H1 (cell line): ENCODE measurements around the gene CCDC112. TPM values are rescaled to one million over a fixed set of nuclear protein-coding genes. Genes with fewer than 3 reads are reported as not detected.
A peak's percentile ranks its signal among the peaks of the same experiment; 100 is the strongest.

ENCODE experiments used
- CTCF ChIA-PET: fragments of 300-600 bp; sonication (Branson Sonifier 250); formaldehyde crosslinking; loops from one replicate; lab custom pipeline; 2021; ENCODE audit not compliant: partially characterized antibody; lab: Charles Lee
- POLR2A ChIA-PET: fragments of 300-600 bp; sonication (Branson Sonifier 250); formaldehyde crosslinking; loops from one replicate; lab custom pipeline; 2021; ENCODE audit warnings: inconsistent platforms; ENCODE audit not compliant: partially characterized antibody; lab: Charles Lee
- DNase-seq, 2 experiments: peaks; one replicate each; pipeline versions ENCODE4 v3.0.0 to v3.0.0-alpha.2; 2010 to 2022; ENCODE audit warnings: low spot score in 2 of 2, low read depth in 1 of 2, mixed read lengths in 1 of 2
- FAIRE-seq: peaks from 2 replicates; lab custom pipeline; 2011; peaks lifted over from hg19 to GRCh38; lab: Jason Lieb, UNC
- H2AFZ ChIP-seq: 2 replicates; pipeline ENCODE4 v1.8.1; 2012; ENCODE audit warnings: low read length, inconsistent platforms
- H2AK5ac ChIP-seq: 2 replicates; pipeline ENCODE4 v1.6.1; 2013; ENCODE audit warnings: low read depth, low read length
- H2BK120ac ChIP-seq: replicated peaks from 2 replicates; pipeline ENCODE3; 2013; ENCODE audit warnings: low read depth, low read length, inconsistent platforms
- H2BK12ac ChIP-seq: 2 replicates; pipeline ENCODE4 v1.6.1; 2013; ENCODE audit warnings: low read depth, low read length
- H2BK15ac ChIP-seq: 2 replicates; pipeline ENCODE4 v1.6.1; 2013; ENCODE audit warnings: low read length
- H2BK20ac ChIP-seq: 2 replicates; pipeline ENCODE4 v1.6.1; 2013; ENCODE audit warnings: low read length
- H2BK5ac ChIP-seq: 2 replicates; pipeline ENCODE4 v1.6.1; 2013; ENCODE audit warnings: low read depth, low read length
- H3K14ac ChIP-seq: 2 replicates; pipeline ENCODE4 v1.6.1; 2013; ENCODE audit warnings: inconsistent platforms; ENCODE audit not compliant: insufficient read length
- H3K18ac ChIP-seq: 2 replicates; pipeline ENCODE4 v1.6.1; 2013; ENCODE audit warnings: low read length; ENCODE audit errors: extremely low read depth
- H3K23ac ChIP-seq: 2 replicates; pipeline ENCODE4 v1.6.1; 2013; ENCODE audit warnings: inconsistent platforms; ENCODE audit not compliant: insufficient read length
- H3K23me2 ChIP-seq: 2 replicates; pipeline ENCODE4 v1.6.1; 2013; ENCODE audit warnings: low read depth, low read length
- H3K27ac ChIP-seq: 2 replicates; pipeline ENCODE4 v1.6.1; 2011; ENCODE audit warnings: low read depth, low read length, inconsistent platforms
- H3K27me3 ChIP-seq, 4 experiments: replicated peaks in 1 of 4; 1 replicate in 1 of 4; 2 replicates in 3 of 4; pipeline versions ENCODE4 v1.6.1 to v1.8.1; 2011 to 2013; ENCODE audit warnings: low read length in 3 of 4, mild to moderate bottlenecking in 3 of 4, inconsistent platforms in 2 of 4, mixed read lengths in 2 of 4, moderate library complexity in 1 of 4; ENCODE audit not compliant: control insufficient read depth in 3 of 4, insufficient read depth in 3 of 4; ENCODE audit errors: extremely low read depth in 1 of 4
- H3K36me3 ChIP-seq, 4 experiments: 2 replicates each; pipeline versions ENCODE4 v1.6.1 to v1.8.1; 2011 to 2013; ENCODE audit warnings: mild to moderate bottlenecking in 4 of 4, low read length in 3 of 4, moderate library complexity in 2 of 4, control low read depth in 1 of 4, inconsistent platforms in 1 of 4; ENCODE audit not compliant: insufficient read depth in 4 of 4, control insufficient read depth in 2 of 4
- H3K4ac ChIP-seq: replicated peaks from 2 replicates; pipeline ENCODE3; 2013; ENCODE audit warnings: low read length, low read depth, mixed read lengths, inconsistent platforms; ENCODE audit not compliant: insufficient read length
- H3K4me1 ChIP-seq, 4 experiments: replicated peaks in 1 of 4; 1 replicate in 1 of 4; 2 replicates in 3 of 4; pipeline versions ENCODE4 v1.6.1 to v1.8.1; 2011 to 2013; ENCODE audit warnings: low read length in 3 of 4, inconsistent platforms in 2 of 4, mixed read lengths in 1 of 4; ENCODE audit not compliant: insufficient read depth in 4 of 4, control insufficient read depth in 3 of 4
- H3K4me2 ChIP-seq, 2 experiments: 2 replicates each; pipeline versions ENCODE4 v1.6.1 to v1.8.1; 2011 to 2013; ENCODE audit warnings: low read depth in 2 of 2, low read length in 2 of 2, control low read depth in 1 of 2, inconsistent platforms in 1 of 2, mild to moderate bottlenecking in 1 of 2; ENCODE audit not compliant: insufficient read depth in 1 of 2
- H3K4me3 ChIP-seq, 4 experiments: fragments of 200-600, 300-600 bp in 1 of 4; sonication (generic), shearing (Covaris generic), sonication (Bioruptor Twin) in 1 of 4; 2 replicates each; pipeline versions ENCODE4 v1.5.1 to v1.8.1; 2011 to 2016; ENCODE audit warnings: low read length in 4 of 4, low read depth in 3 of 4, control low read depth in 2 of 4, inconsistent platforms in 2 of 4, mild to moderate bottlenecking in 2 of 4, mixed read lengths in 1 of 4, moderate library complexity in 1 of 4; ENCODE audit not compliant: insufficient read depth in 2 of 4; ENCODE audit errors: extremely low read depth in 1 of 4
- H3K56ac ChIP-seq: replicated peaks from 2 replicates; pipeline ENCODE3; 2013; ENCODE audit warnings: low read depth, mild to moderate bottlenecking, mixed read lengths, low read length, inconsistent platforms; ENCODE audit not compliant: insufficient read length
- H3K79me1 ChIP-seq: 2 replicates; pipeline ENCODE4 v1.6.1; 2013; ENCODE audit warnings: low read depth, low read length, control low read depth
- H3K79me2 ChIP-seq, 2 experiments: 2 replicates each; pipeline versions ENCODE4 v1.6.1 to v1.8.1; 2012 to 2013; ENCODE audit warnings: low read length in 2 of 2, mild to moderate bottlenecking in 2 of 2, inconsistent platforms in 1 of 2; ENCODE audit not compliant: insufficient read depth in 2 of 2, control insufficient read depth in 1 of 2
- H3K9ac ChIP-seq, 4 experiments: replicated peaks in 1 of 4; 1 replicate in 1 of 4; 2 replicates in 3 of 4; pipeline versions ENCODE4 v1.6.1 to v1.8.1; 2011 to 2013; ENCODE audit warnings: low read depth in 3 of 4, low read length in 3 of 4, control low read depth in 2 of 4, mild to moderate bottlenecking in 2 of 4, moderate library complexity in 2 of 4, inconsistent platforms in 1 of 4; ENCODE audit errors: extremely low read depth in 1 of 4
- H3K9me3 ChIP-seq, 2 experiments: 2 replicates each; pipeline versions ENCODE4 v1.6.1 to v1.8.1; 2012 to 2013; ENCODE audit warnings: mild to moderate bottlenecking in 2 of 2, moderate library complexity in 2 of 2, control low read depth in 1 of 2, inconsistent platforms in 1 of 2, low read depth in 1 of 2, low read length in 1 of 2, mixed read lengths in 1 of 2; ENCODE audit not compliant: insufficient read depth in 2 of 2
- H4K20me1 ChIP-seq, 2 experiments: replicated peaks in 1 of 2; 2 replicates each; pipeline versions ENCODE3 to v1.8.1; 2011 to 2013; ENCODE audit warnings: inconsistent platforms in 2 of 2, low read length in 2 of 2, mild to moderate bottlenecking in 1 of 2; ENCODE audit not compliant: insufficient read depth in 2 of 2, control insufficient read depth in 1 of 2
- H4K5ac ChIP-seq: 2 replicates; pipeline ENCODE4 v1.6.1; 2013; ENCODE audit warnings: low read length, low read depth, mixed read lengths, inconsistent platforms; ENCODE audit not compliant: insufficient read length
- H4K8ac ChIP-seq: 2 replicates; pipeline ENCODE4 v1.8.0; 2013; ENCODE audit warnings: mild to moderate bottlenecking, moderate library complexity, low read length, inconsistent platforms; ENCODE audit not compliant: insufficient read depth; ENCODE audit errors: extremely low read depth
- H4K91ac ChIP-seq: replicated peaks from 2 replicates; pipeline ENCODE3; 2013; ENCODE audit warnings: low read length, mixed read lengths, inconsistent platforms; ENCODE audit not compliant: insufficient read length
- SP2 ChIP-seq: IDR thresholded peaks from 2 replicates; pipeline ENCODE4 v1.6.1; 2012; ENCODE audit warnings: mild to moderate bottlenecking, low read length, inconsistent platforms
- WGBS, 2 experiments: shearing (Covaris generic) in 1 of 2; methylation state at CpG; one replicate each; pipeline versions ENCODE4 v1.1.6 to v1.1.7; 2013 to 2015; ENCODE audit warnings: low lambda C conversion rate in 2 of 2, mixed read lengths in 2 of 2, inconsistent platforms in 1 of 2, low coverage in 1 of 2, missing lambda C conversion rate in 1 of 2; ENCODE audit not compliant: insufficient replicate concordance in 2 of 2, insufficient coverage in 1 of 2, insufficient read length in 1 of 2; ENCODE audit errors: extremely low coverage in 1 of 2, missing lambda C conversion rate in 1 of 2; 5-methylcytosine and 5-hydroxymethylcytosine counted together
- polyA plus RNA-seq, 7 experiments: library from polyadenylated mRNA; depleted of rRNA in 3 of 7; stranded (reverse) in 5 of 7; unstranded in 2 of 7; fragments of >200 nt in 5 of 7; fragments of 200-250 nt in 2 of 7; gene quantifications; 1 replicate in 5 of 7; 2 replicates in 1 of 7; 4 replicates in 1 of 7; pipeline versions ENCODE4 v1.2.1 to v1.2.3, GENCODE V29; 2011 to 2013; ENCODE audit warnings: missing spikeins in 2 of 7, mixed read lengths in 2 of 7
- total RNA-seq: library from RNA; stranded (reverse); fragmentation: NEBNext Ultra II Directional; extraction: Animal tissue kit (Norgen Biotek cat#: 25700); gene quantifications from 2 replicates; pipeline ENCODE4 v1.2.1, GENCODE V29; 2021
- TF ChIP-seq, protein P1 (sequence below): IDR thresholded peaks from 2 replicates; pipeline ENCODE4 v1.6.1; 2012; ENCODE audit warnings: inconsistent platforms
- TF ChIP-seq, protein P2 (sequence below): IDR thresholded peaks from 2 replicates; pipeline ENCODE4 v1.6.1; 2012; ENCODE audit warnings: inconsistent platforms

Gene CCDC112
- total and polyA plus RNA-seq, 2 of the 8 experiments (the other 6 are each of a cell fraction or from before 2014, with no cell fraction given), result 3.3 to 15.6 TPM

DNA sequence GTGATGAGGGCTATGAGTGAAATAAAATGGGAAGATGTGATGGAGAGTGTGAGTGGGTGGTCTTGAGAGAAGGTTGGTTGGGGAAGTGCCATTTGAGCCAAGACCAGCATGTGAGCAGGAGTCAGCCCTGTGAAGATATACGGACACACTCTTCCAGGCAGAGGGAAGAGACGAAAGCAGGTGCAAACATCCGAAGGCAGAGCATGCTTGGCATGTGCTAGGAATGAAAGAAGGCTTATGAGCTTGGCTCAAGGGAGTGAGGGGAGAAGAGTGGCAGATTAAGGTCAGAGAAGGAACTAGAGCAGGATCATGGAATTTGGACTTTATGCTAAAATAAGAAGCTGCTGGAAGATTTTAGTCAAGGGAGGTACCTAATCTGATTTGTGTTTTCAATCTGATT is 23.6 kb upstream of the CCDC112 start:
- no peak for TF ChIP-seq SP2
- TF ChIP-seq, protein P1, sequence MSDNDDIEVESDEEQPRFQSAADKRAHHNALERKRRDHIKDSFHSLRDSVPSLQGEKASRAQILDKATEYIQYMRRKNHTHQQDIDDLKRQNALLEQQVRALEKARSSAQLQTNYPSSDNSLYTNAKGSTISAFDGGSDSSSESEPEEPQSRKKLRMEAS, result peak; percentile 37; the same call in 1 of the 2 replicates
- TF ChIP-seq, protein P2, sequence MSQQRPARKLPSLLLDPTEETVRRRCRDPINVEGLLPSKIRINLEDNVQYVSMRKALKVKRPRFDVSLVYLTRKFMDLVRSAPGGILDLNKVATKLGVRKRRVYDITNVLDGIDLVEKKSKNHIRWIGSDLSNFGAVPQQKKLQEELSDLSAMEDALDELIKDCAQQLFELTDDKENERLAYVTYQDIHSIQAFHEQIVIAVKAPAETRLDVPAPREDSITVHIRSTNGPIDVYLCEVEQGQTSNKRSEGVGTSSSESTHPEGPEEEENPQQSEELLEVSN, result peak; percentile 31; the same call in 1 of the 2 replicates
- Histone ChIP-seq H2BK120ac (no peak overlapping the region), H4K91ac (no peak overlapping the region), H2BK15ac (no peak overlapping the region), H2BK20ac (no peak overlapping the region), H3K23me2 (no peaks in the 10 kb centered on the region), H3K4me1 (peaks cover 0 to 3% (median 0%) of the 10 kb centered on the region in 4 experiments; a peak in 1 of 7 replicates), H4K8ac (no peak overlapping the region), H2AFZ (no peak overlapping the region), H3K56ac (no peak overlapping the region), H2BK5ac (no peak overlapping the region), H3K9ac (no peak overlapping the region), H2BK12ac (no peak overlapping the region), H3K79me1 (no peaks in the 10 kb centered on the region), H3K79me2 (no peaks in the 10 kb centered on the region), H2AK5ac (no peak overlapping the region), H3K36me3 (no peaks in the 10 kb centered on the region), H3K4me2 (no peak overlapping the region), H3K14ac (no peak overlapping the region), H4K5ac (no peak overlapping the region), H3K27me3 (no peaks in the 10 kb centered on the region), H3K18ac (no peak overlapping the region), H3K27ac (no peak overlapping the region), H3K9me3 (peaks cover 0 to 2% of the 10 kb centered on the region in 2 experiments; a peak in 1 of 4 replicates), H3K23ac (no peak overlapping the region), H3K4ac (no peak overlapping the region), H3K4me3 (no peak overlapping the region), H4K20me1 (no peaks in the 10 kb centered on the region)
- POLR2A ChIA-PET, result no interaction called here
- no peak for FAIRE-seq
- WGBS, 2 experiments, result 88% methylated on average over 3 of the region's 3 CpGs; no CpG with 5 or more reads in 1 of the 2 experiments
- CTCF ChIA-PET, result interaction anchor here (1.5 to 2.7 kb wide), 2 partner anchors 11 to 254 kb away, joined by 4 to 11 read pairs; no protein-coding TSS in a partner anchor
- DNase-seq, result no peak
